Mesenchymal stem cell (in vitro differentiated cells and primary cell): Measurements from ENCODE around the gene ERC2.

Experiments
- DNase-seq: peaks from one replicate; pipeline ENCODE4 v3.0.0-alpha.2; 2013
- H2AFZ ChIP-seq: one replicate; pipeline ENCODE4 v1.6.1; 2013; ENCODE audit warnings: low read depth, mild to moderate bottlenecking, control low read depth, inconsistent platforms, low read length, moderate library complexity
- H2AK5ac ChIP-seq: 2 replicates; pipeline ENCODE4 v1.6.1; 2013; ENCODE audit warnings: low read length, moderate library complexity, mild to moderate bottlenecking, inconsistent platforms; ENCODE audit not compliant: severe bottlenecking
- H2BK120ac ChIP-seq: one replicate; pipeline ENCODE4 v1.6.1; 2013; ENCODE audit warnings: low read depth, mild to moderate bottlenecking, inconsistent platforms, low read length, moderate library complexity
- H2BK12ac ChIP-seq, 2 experiments: one replicate each; pipeline ENCODE4 v1.6.1; 2013; ENCODE audit warnings: inconsistent platforms in 2 of 2, low read length in 2 of 2, mild to moderate bottlenecking in 2 of 2, moderate library complexity in 2 of 2, control low read depth in 1 of 2
- H2BK15ac ChIP-seq: one replicate; pipeline ENCODE4 v1.6.1; 2013; ENCODE audit warnings: mild to moderate bottlenecking, low read depth, inconsistent platforms; ENCODE audit not compliant: poor library complexity, severe bottlenecking
- H2BK5ac ChIP-seq: 2 replicates; pipeline ENCODE4 v1.6.1; 2013; ENCODE audit warnings: low read depth, mild to moderate bottlenecking, low read length, control low read depth, inconsistent platforms; ENCODE audit not compliant: poor library complexity, severe bottlenecking
- H3K14ac ChIP-seq, 2 experiments: one replicate each; pipeline ENCODE4 v1.6.1; 2013; ENCODE audit warnings: inconsistent platforms in 2 of 2, low read length in 2 of 2, control low read depth in 1 of 2, mild to moderate bottlenecking in 1 of 2, moderate library complexity in 1 of 2
- H3K18ac ChIP-seq, 2 experiments: one replicate each; pipeline ENCODE4 v1.6.1; 2013; ENCODE audit warnings: inconsistent platforms in 2 of 2, low read length in 2 of 2, control low read depth in 1 of 2, low read depth in 1 of 2, mild to moderate bottlenecking in 1 of 2
- H3K23ac ChIP-seq, 2 experiments: one replicate each; pipeline ENCODE4 v1.6.1; 2013; ENCODE audit warnings: inconsistent platforms in 2 of 2, low read length in 2 of 2, mild to moderate bottlenecking in 2 of 2, moderate library complexity in 2 of 2, control low read depth in 1 of 2
- H3K27ac ChIP-seq: 2 replicates; pipeline ENCODE4 v1.5.1; 2013; ENCODE audit warnings: mild to moderate bottlenecking, moderate library complexity, low read length, control low read depth, inconsistent platforms; ENCODE audit not compliant: poor library complexity, severe bottlenecking
- H3K27me3 ChIP-seq, 2 experiments: 2 replicates each; pipeline versions ENCODE4 v1.6.1 to v1.7.0; 2013; ENCODE audit warnings: low read length in 2 of 2, mild to moderate bottlenecking in 2 of 2, moderate library complexity in 2 of 2, control low read depth in 1 of 2, inconsistent platforms in 1 of 2; ENCODE audit not compliant: control insufficient read depth in 1 of 2, insufficient read depth in 1 of 2
- H3K36me3 ChIP-seq, 2 experiments: 2 replicates each; pipeline versions ENCODE4 v1.6.1 to v1.7.0; 2013; ENCODE audit warnings: low read length in 2 of 2, control low read depth in 1 of 2, inconsistent platforms in 1 of 2, low read depth in 1 of 2, mild to moderate bottlenecking in 1 of 2; ENCODE audit not compliant: insufficient read depth in 2 of 2, control insufficient read depth in 1 of 2
- H3K4ac ChIP-seq, 2 experiments: one replicate each; pipeline ENCODE4 v1.6.1; 2013; ENCODE audit warnings: inconsistent platforms in 2 of 2, low read length in 2 of 2, mild to moderate bottlenecking in 2 of 2, moderate library complexity in 2 of 2, control low read depth in 1 of 2, low read depth in 1 of 2
- H3K4me1 ChIP-seq: 2 replicates; pipeline ENCODE4 v1.6.1; 2013; ENCODE audit warnings: low read depth, low read length, control low read depth; ENCODE audit not compliant: control insufficient read depth, insufficient read depth
- H3K4me2 ChIP-seq: 2 replicates; pipeline ENCODE4 v1.6.1; 2013; ENCODE audit warnings: low read length, mild to moderate bottlenecking, inconsistent platforms; ENCODE audit not compliant: poor library complexity, severe bottlenecking
- H3K4me3 ChIP-seq, 2 experiments: 2 replicates each; pipeline versions ENCODE4 v1.5.1 to v1.7.0; 2013; ENCODE audit warnings: low read length in 2 of 2, mild to moderate bottlenecking in 2 of 2, control low read depth in 1 of 2, low read depth in 1 of 2; ENCODE audit not compliant: insufficient read depth in 1 of 2
- H3K79me1 ChIP-seq: replicated peaks from 2 replicates; pipeline ENCODE4 v1.6.1; 2013; ENCODE audit warnings: mild to moderate bottlenecking, control low read depth, low read length, inconsistent platforms; ENCODE audit not compliant: poor library complexity, severe bottlenecking
- H3K9ac ChIP-seq: 2 replicates; pipeline ENCODE4 v1.7.0; 2013; ENCODE audit warnings: mild to moderate bottlenecking, low read length, moderate library complexity
- H3K9me3 ChIP-seq: 2 replicates; pipeline ENCODE4 v1.7.0; 2013; ENCODE audit warnings: mild to moderate bottlenecking, low read length; ENCODE audit not compliant: control insufficient read depth
- H4K8ac ChIP-seq: one replicate; pipeline ENCODE4 v1.6.1; 2013; ENCODE audit warnings: inconsistent platforms, mild to moderate bottlenecking, low read length, moderate library complexity
- H4K91ac ChIP-seq: one replicate; pipeline ENCODE4 v1.6.1; 2013; ENCODE audit warnings: mild to moderate bottlenecking, low read length, inconsistent platforms
- WGBS: methylation state at CpG from one replicate; pipeline ENCODE4 v1.1.7; 2013; ENCODE audit warnings: mixed read lengths; 5-methylcytosine and 5-hydroxymethylcytosine counted together

Gene ERC2

DNA sequence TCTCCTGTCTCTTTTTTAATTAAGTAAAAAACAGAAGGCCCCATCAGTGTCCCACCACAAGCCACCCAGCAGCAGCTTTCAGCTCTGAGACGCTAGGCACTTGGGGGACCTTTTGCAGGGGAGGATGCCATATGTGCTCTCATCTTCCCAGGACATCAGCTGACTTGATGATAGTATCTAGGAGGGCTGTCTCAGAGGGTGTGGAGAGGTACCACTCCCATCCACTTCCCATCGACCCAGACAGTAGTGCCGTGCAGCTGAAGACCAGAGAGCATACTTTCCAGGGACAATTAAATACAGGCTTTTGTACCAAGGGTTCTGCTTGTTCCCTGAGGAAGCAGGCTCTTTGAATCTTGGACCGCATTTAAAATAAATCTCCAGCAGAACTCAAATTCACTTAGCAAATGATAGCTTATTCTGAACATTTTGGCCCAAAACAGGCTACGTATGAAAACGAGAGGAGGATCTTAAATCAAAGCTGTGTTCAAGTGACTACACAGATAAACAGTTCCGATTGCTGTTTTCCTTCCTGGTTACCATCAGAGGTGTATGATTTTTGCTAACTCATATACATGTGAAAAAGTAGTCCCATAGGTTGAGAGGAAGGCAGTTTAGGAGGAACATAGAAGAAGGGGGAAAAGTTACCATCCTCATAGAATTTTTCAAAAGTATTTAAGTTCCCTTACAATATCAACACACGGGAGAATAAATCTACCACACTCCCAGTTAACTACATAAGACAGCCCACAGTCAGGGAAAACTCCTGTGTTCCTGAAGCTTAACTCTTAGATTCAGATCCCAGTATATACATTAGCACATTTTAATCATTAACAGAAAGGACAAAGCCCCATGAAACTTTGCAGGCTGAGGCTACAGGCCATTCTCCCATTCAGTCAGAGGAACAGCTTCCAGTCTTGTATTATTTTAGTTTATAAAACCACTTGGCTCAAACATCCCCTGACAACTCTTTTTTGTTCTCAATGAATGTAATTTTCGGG, 990.7 kb downstream of the ERC2 start:
- H3K79me1 ChIP-seq: peaks cover 10% of the 10 kb centered on the region
- WGBS: 40% methylated on average over 7 of the region's 9 CpGs
- no peak overlapping the region for H2BK5ac ChIP-seq
- H3K4me1 ChIP-seq: peaks cover 8% of the 10 kb centered on the region
- no peak overlapping the region for H3K4me3 ChIP-seq
- H2BK120ac ChIP-seq: no peak overlapping the region
- no peaks in the 10 kb centered on the region for H3K27me3 ChIP-seq
- no peak overlapping the region for H3K4ac ChIP-seq
- no peaks in the 10 kb centered on the region for H3K9me3 ChIP-seq
- no peak overlapping the region for H3K14ac ChIP-seq
- peak overlapping the region; percentile 12 for H3K9ac ChIP-seq
- no peak overlapping the region for H2BK12ac ChIP-seq
- peak overlapping the region; percentile 77 for H3K4me2 ChIP-seq
- H2AK5ac ChIP-seq: peak overlapping the region; percentile 9
- H3K27ac ChIP-seq: peak overlapping the region; percentile 0
- H2AFZ ChIP-seq: no peak overlapping the region
- no peak overlapping the region for H4K91ac ChIP-seq
- peak overlapping the region in 1 of 2 experiments; percentile 31 for H3K18ac ChIP-seq
- no peak overlapping the region for H3K23ac ChIP-seq
- peaks cover 13 to 15% of the 10 kb centered on the region in 2 experiments for H3K36me3 ChIP-seq
- H2BK15ac ChIP-seq: no peak overlapping the region
- H4K8ac ChIP-seq: peak overlapping the region; percentile 45
- peak; percentile 63 for DNase-seq

DNA sequence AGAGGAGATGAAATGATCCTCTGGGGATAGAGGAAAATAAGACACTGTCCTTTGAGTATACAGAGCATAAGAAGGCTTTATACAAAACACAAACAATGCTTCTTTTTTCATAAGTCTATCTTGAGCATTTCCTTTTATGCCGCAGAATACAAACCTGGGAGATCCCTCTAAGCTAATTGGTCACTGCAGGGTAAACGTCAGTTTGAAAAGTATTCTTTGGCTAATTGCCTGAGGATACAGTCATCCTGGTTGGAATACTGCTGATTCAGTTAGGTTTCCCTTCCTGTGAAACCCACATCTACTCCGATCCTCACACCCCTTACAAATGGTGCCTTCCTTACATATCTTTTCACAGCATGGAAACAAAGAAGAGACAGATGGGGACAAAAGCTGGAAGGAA, 991.8 kb downstream of the ERC2 start:
- Histone ChIP-seq H3K9ac (no peak overlapping the region), H3K4ac (no peak overlapping the region), H3K9me3 (no peaks in the 10 kb centered on the region), H4K91ac (no peak overlapping the region), H3K27me3 (no peaks in the 10 kb centered on the region), H3K4me2 (peak overlapping the region; percentile 53), H4K8ac (no peak overlapping the region), H2BK12ac (no peak overlapping the region), H2BK5ac (no peak overlapping the region), H2AFZ (no peak overlapping the region), H2BK15ac (no peak overlapping the region), H3K4me3 (no peak overlapping the region), H3K27ac (peak overlapping the region; percentile 57), H2AK5ac (no peak overlapping the region), H3K18ac (peak overlapping the region in 1 of 2 experiments; percentile 29), H3K4me1 (peaks cover 9% of the 10 kb centered on the region), H2BK120ac (no peak overlapping the region), H3K14ac (no peak overlapping the region), H3K36me3 (peaks cover 19% of the 10 kb centered on the region in 2 experiments), H3K79me1 (peaks cover 20% of the 10 kb centered on the region), H3K23ac (no peak overlapping the region)
- 33% methylated on average over 2 of the region's 3 CpGs for WGBS
- peak; percentile 87 for DNase-seq

DNA sequence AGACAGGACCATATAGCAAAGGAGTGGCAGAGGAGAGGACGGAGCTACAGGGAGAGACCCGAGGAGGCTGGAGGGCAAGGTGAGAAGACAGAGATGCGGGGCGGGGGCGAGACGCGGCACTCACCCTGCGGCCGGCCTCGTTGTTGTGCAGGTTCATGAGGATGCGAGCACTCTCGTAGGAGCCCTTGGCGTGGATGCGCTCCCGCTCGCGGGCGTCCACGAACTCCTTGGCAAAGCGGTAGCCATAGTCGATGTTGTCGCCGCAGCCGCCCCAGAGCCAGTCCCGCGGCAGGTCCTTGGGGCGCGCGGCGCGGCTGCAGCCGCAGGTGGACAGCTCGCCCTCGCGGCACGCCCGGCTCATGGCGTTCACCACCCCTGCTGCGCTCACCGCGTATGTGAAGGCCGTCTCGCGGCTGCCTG, 994.0 kb downstream of the ERC2 start:
- H4K8ac ChIP-seq: peak overlapping the region; percentile 55
- peaks cover 34 to 37% of the 10 kb centered on the region in 2 experiments for H3K36me3 ChIP-seq
- no peaks in the 10 kb centered on the region for H3K27me3 ChIP-seq
- peak overlapping the region; percentile 18 to 23 for H2BK12ac ChIP-seq
- H2AFZ ChIP-seq: peak overlapping the region; percentile 31
- H3K9ac ChIP-seq: no peak overlapping the region
- no peak for DNase-seq
- no peak overlapping the region for H3K27ac ChIP-seq
- no peak overlapping the region for H3K18ac ChIP-seq
- no peak overlapping the region for H3K4ac ChIP-seq
- H2BK5ac ChIP-seq: no peak overlapping the region
- H3K4me1 ChIP-seq: peaks cover 15% of the 10 kb centered on the region
- peak overlapping the region in 1 of 2 experiments; percentile 3 for H3K14ac ChIP-seq
- H2BK120ac ChIP-seq: no peak overlapping the region
- WGBS: 94% methylated on average over 44 of the region's 44 CpGs
- no peak overlapping the region for H4K91ac ChIP-seq
- H2BK15ac ChIP-seq: peak overlapping the region; percentile 34
- H2AK5ac ChIP-seq: no peak overlapping the region
- no peaks in the 10 kb centered on the region for H3K9me3 ChIP-seq
- H3K79me1 ChIP-seq: peaks cover 27% of the 10 kb centered on the region
- peak overlapping the region in 1 of 2 experiments; percentile 46 for H3K23ac ChIP-seq
- H3K4me2 ChIP-seq: no peak overlapping the region
- H3K4me3 ChIP-seq: peak overlapping the region in 1 of 2 experiments; percentile 16

DNA sequence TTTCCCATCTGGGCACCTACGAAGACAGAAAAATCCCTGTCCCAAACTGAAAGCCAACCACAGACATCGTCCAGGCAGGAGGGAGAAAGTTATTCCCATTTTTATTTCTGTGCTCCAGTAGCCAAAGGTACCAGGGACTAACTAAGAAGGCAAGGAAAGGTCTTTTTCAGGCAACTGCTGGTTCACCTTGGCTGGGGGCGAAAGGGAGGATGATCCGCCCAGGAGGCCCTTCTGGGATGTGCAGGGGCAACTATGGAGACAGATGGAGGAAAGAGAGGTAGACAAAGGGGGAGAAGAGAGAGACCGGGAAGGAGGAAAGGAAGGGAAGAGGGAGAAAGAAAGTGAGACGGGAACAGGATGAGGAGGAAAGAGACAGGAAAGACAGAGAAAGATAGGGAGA, 994.5 kb downstream of the ERC2 start:
- Histone ChIP-seq H3K4me3 (no peak overlapping the region), H2BK15ac (no peak overlapping the region), H3K4me2 (no peak overlapping the region), H3K36me3 (peaks cover 36 to 37% of the 10 kb centered on the region in 2 experiments), H3K18ac (no peak overlapping the region), H3K4ac (no peak overlapping the region), H3K23ac (no peak overlapping the region), H3K9ac (no peak overlapping the region), H2AK5ac (no peak overlapping the region), H3K79me1 (peaks cover 29% of the 10 kb centered on the region), H3K27me3 (no peaks in the 10 kb centered on the region), H2BK5ac (no peak overlapping the region), H2BK12ac (no peak overlapping the region), H4K8ac (no peak overlapping the region), H4K91ac (no peak overlapping the region), H3K4me1 (peaks cover 17% of the 10 kb centered on the region), H2AFZ (no peak overlapping the region), H3K27ac (no peak overlapping the region), H3K14ac (no peak overlapping the region), H2BK120ac (no peak overlapping the region), H3K9me3 (no peaks in the 10 kb centered on the region)
- no peak for DNase-seq
- 98% methylated on average over 6 of the region's 6 CpGs for WGBS
